Osteoblast (primary cell): ENCODE measurements around the gene SCN2A. TPM values are rescaled to one million over a fixed set of nuclear protein-coding genes. Genes with fewer than 3 reads are reported as not detected.

ENCODE experiments used
- DNase-seq: peaks from one replicate; pipeline ENCODE4 v3.0.0; 2011; ENCODE audit warnings: low spot score, mixed read lengths; ENCODE audit not compliant: insufficient read length; ENCODE audit errors: missing footprints
- H2AFZ ChIP-seq: 2 replicates; pipeline ENCODE4 v1.6.0; 2011; ENCODE audit warnings: mild to moderate bottlenecking, low read length
- H3K27ac ChIP-seq: 2 replicates; pipeline ENCODE4 v1.5.1; 2011; ENCODE audit warnings: mild to moderate bottlenecking, low read depth, low read length, moderate library complexity
- H3K27me3 ChIP-seq: 2 replicates; pipeline ENCODE4 v1.6.0; 2012; ENCODE audit warnings: mild to moderate bottlenecking, control low read depth, inconsistent platforms, low read length, moderate library complexity; ENCODE audit not compliant: insufficient read depth
- H3K36me3 ChIP-seq: 2 replicates; pipeline ENCODE4 v1.5.1; 2011; ENCODE audit warnings: mild to moderate bottlenecking, low read length, control low read depth, moderate library complexity; ENCODE audit not compliant: insufficient read depth
- H3K4me1 ChIP-seq: 2 replicates; pipeline ENCODE4 v1.5.1; 2011; ENCODE audit warnings: mild to moderate bottlenecking, low read length, control low read depth, moderate library complexity; ENCODE audit not compliant: insufficient read depth
- H3K4me2 ChIP-seq: 2 replicates; pipeline ENCODE4 v1.6.0; 2011; ENCODE audit warnings: mild to moderate bottlenecking, low read length; ENCODE audit not compliant: insufficient read depth
- H3K4me3 ChIP-seq: fragments of 200-600 bp; sonication (generic); 3 replicates; pipeline ENCODE4 v1.5.1; 2012; ENCODE audit warnings: mild to moderate bottlenecking, low read length, inconsistent platforms; ENCODE audit not compliant: insufficient read depth
- H3K79me2 ChIP-seq: 2 replicates; pipeline ENCODE4 v1.6.0; 2012; ENCODE audit warnings: mild to moderate bottlenecking, low read length, control low read depth, inconsistent platforms; ENCODE audit not compliant: insufficient read depth
- H3K9me3 ChIP-seq: 2 replicates; pipeline ENCODE4 v1.5.1; 2011; ENCODE audit warnings: low read depth, low read length, control low read depth
- H4K20me1 ChIP-seq: 2 replicates; pipeline ENCODE4 v1.6.0; 2012; ENCODE audit warnings: mild to moderate bottlenecking, low read length, control low read depth; ENCODE audit not compliant: insufficient read depth
- CTCF ChIP-seq: IDR thresholded peaks from 2 replicates; pipeline ENCODE4 v1.5.1; 2011; ENCODE audit warnings: mild to moderate bottlenecking, low read depth, low read length, moderate library complexity; ENCODE audit errors: extremely low read depth
- total RNA-seq: library from RNA; depleted of rRNA; stranded (reverse); fragments of >200 nt; gene quantifications from 2 replicates; pipeline ENCODE4 v1.2.3, GENCODE V29; 2012

Gene SCN2A
- total RNA-seq, 1 donor: 2.2 TPM

GRCh38 chr2:165428926-165429325, 189.7 kb downstream of the SCN2A start:
- no peak for DNase-seq
- TF ChIP-seq CTCF: no peak
- no peak overlapping the region for H3K27ac ChIP-seq

GRCh38 chr2:165431014-165431413, 191.8 kb downstream of the SCN2A start:
- no peak for TF ChIP-seq CTCF
- H3K36me3 ChIP-seq: no peaks in the 10 kb centered on the region
- no peak overlapping the region for H3K4me2 ChIP-seq
- no peaks in the 10 kb centered on the region for H3K27me3 ChIP-seq
- H3K27ac ChIP-seq: no peak overlapping the region
- no peak overlapping the region for H3K4me3 ChIP-seq
- no peaks in the 10 kb centered on the region for H3K4me1 ChIP-seq
- DNase-seq: no peak
- no peaks in the 10 kb centered on the region for H4K20me1 ChIP-seq
- H3K9me3 ChIP-seq: no peaks in the 10 kb centered on the region
- H2AFZ ChIP-seq: no peak overlapping the region
- H3K79me2 ChIP-seq: no peaks in the 10 kb centered on the region

More at GRCh38 chr2:165428926-165429325, 189.7 kb downstream of the SCN2A start:
- no peaks in the 10 kb centered on the region for H3K4me1 ChIP-seq
- no peaks in the 10 kb centered on the region for H4K20me1 ChIP-seq
- no peaks in the 10 kb centered on the region for H3K79me2 ChIP-seq
- no peaks in the 10 kb centered on the region for H3K27me3 ChIP-seq
- H3K4me3 ChIP-seq: no peak overlapping the region
- H2AFZ ChIP-seq: no peak overlapping the region
- no peaks in the 10 kb centered on the region for H3K9me3 ChIP-seq
- H3K36me3 ChIP-seq: no peaks in the 10 kb centered on the region
- H3K4me2 ChIP-seq: no peak overlapping the region

- Histone ChIP-seq H3K79me2 (no peaks in the 10 kb centered on the region), H2AFZ (no peak overlapping the region), H4K20me1 (no peaks in the 10 kb centered on the region), H3K36me3 (no peaks in the 10 kb centered on the region), H3K27me3 (no peaks in the 10 kb centered on the region), H3K4me2 (no peak overlapping the region), H3K9me3 (no peaks in the 10 kb centered on the region), H3K27ac (no peak overlapping the region), H3K4me1 (no peaks in the 10 kb centered on the region), H3K4me3 (no peak overlapping the region)
- DNase-seq: no peak
- TF ChIP-seq CTCF: no peak
These were observed 193.2 kb downstream of the SCN2A start for GRCh38 chr2:165432234-165432966.

- Histone ChIP-seq H3K4me1 (no peaks in the 10 kb centered on the region), H3K9me3 (no peaks in the 10 kb centered on the region), H4K20me1 (no peaks in the 10 kb centered on the region), H3K36me3 (no peaks in the 10 kb centered on the region), H3K27ac (no peak overlapping the region), H2AFZ (no peak overlapping the region), H3K4me2 (no peak overlapping the region), H3K4me3 (no peak overlapping the region), H3K79me2 (no peaks in the 10 kb centered on the region), H3K27me3 (no peaks in the 10 kb centered on the region)
- no peak for TF ChIP-seq CTCF
- DNase-seq: no peak
These were observed 195.8 kb downstream of the SCN2A start for GRCh38 chr2:165434865-165435496.
